Stimulated activated CD8-positive, alpha-beta memory T cell treated with anti-CD3 and anti-CD28 coated beads, Interleukin-12 subunit alpha, Interleukin-12 subunit beta, amount 100 ng/mL, for 24 hours (primary cell): ENCODE measurements around the gene ZNF677.
"Not testable (repeated sequence)": the region's sequence is repeated elsewhere in the genome, so short reads cannot be mapped to it uniquely, and the experiment has no call there.

Experiments used
- DNase-seq: peaks from one replicate; pipeline ENCODE4 v3.0.0-alpha.2; 2020; ENCODE audit errors: extremely low read depth

Gene ZNF677

DNA sequence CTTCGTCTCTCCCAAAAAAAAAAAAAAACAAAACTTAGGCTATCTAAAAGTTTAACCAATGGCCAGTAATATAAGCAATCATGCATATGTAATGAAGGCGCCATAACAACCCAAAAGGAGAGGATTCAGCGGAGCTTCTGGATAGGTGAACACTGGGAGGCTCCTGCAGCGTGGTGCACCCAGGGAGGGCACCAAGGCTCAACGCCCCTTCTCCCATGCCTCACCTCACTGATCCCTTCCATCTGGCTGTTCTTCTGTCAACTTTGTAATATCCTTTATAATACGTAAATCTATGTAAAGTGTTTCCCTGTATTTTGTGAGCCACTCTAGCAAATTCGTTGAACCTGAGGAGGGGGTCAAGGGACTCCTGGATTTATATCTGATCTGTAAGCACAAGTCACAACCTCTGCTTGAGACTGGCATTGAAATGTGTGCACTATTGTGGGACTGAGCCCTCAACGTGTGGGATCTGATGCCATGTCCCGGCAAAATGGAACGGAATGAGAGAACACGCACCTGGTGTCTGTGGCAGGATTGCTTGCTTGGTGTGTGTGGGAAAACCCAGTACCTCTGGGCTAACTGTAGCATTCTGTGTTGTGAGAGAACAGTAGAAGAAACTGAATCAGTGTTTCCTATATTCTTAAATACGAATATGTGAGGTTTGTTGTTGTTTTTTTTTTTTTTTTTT, 61.0 kb downstream of the ZNF677 start:
- DNase-seq: no peak

DNA sequence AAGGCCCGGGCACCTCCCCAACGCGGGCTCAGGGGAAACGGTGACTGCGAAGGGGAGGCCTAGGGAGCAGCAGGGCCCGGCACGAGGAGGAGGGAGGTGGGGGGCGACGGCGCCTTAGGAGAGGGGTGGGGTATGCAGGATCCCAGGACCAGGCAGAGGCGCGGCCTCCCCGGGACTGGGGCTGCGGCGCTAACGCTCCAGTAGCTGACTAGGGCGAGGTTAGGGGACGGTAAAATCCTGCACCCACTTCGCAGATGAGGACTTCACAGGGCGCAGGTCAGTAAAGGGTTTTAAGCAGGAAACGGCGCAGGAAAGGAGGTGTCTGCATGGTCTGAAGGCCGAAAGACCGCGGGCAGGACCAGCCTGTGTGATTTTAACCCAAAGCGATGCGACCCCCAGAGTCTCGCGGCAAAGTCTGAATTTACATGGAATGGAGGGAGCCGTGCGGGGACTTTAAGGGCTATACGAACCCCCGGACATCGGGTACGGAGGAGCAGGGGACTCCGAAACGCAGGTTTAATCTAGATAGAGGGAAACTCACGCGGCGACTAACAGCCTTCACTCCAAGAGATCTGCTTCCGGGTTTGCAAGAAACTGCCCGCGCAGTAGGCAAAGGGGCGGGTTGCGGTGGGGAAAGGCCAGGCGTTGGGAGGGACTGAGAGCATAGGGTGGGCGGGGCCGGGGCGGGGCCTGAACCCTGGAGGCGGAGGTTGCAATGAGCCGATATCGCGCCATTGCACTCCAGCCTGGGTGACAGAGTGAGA, 61.7 kb downstream of the ZNF677 start, which contains the start of gene ZNF665:
ZNF665 (minus strand) TSS at position 588 of the 764 bp plus-strand sequence. CDS start 10,460 bp downstream, outside the sequence.
- peak; percentile 44 for DNase-seq

DNA sequence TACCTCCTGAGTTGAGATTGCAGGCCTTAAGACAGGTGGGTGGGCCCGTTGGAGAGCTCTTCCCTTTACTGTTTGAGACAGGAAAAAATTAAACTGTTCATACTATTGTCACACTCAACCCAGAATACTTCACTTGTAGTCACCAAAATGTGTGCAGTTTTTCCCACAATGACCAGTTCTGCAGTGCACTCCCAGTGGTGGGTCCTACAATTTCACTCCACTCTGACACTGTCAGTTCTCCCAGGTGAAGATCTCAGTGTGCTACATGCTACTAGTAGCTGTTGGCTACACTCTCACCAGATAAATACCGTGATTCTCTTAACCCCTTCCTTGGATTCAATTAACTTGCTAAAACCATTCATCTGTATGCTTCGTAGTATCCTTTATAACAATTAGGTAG, 64.4 kb downstream of the ZNF677 start:
- no peak for DNase-seq

DNA sequence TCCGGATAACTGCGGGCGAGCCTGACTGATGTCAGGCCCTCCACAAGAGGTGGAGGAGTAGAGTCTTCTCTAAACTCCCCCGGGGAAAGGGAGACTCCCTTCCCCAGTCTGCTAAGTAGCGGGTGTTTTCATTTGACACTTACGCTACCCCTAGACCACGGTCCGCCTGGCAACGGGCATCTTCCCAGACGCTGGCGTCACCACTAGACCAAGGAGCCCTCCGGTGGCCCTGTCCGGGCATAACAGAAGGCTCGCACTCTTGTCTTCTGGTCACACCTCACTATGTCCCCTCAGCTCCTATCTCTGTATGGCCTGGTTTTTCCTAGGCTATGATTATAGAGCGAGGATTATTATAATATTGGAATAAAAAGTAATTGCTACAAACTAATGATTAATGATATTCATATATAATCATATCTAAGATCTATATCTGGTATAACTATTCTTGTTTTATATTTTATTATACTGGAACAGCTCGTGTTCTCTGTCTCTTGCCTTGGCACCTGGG, 64.9 kb downstream of the ZNF677 start:
- DNase-seq: not testable (repeated sequence)
